DMS153 treated with DMSO at 0.1 percent for 48 hours (cell line): ENCODE measurements around the gene NLRP1.
A peak's percentile ranks its signal among the peaks of the same experiment; 100 is the strongest.

Source experiments
- DNase-seq: peaks from one replicate; lab custom pipeline; 2025; ENCODE audit not compliant: unreplicated experiment; lab: John Stamatoyannopoulos, UW

Gene NLRP1

DNA sequence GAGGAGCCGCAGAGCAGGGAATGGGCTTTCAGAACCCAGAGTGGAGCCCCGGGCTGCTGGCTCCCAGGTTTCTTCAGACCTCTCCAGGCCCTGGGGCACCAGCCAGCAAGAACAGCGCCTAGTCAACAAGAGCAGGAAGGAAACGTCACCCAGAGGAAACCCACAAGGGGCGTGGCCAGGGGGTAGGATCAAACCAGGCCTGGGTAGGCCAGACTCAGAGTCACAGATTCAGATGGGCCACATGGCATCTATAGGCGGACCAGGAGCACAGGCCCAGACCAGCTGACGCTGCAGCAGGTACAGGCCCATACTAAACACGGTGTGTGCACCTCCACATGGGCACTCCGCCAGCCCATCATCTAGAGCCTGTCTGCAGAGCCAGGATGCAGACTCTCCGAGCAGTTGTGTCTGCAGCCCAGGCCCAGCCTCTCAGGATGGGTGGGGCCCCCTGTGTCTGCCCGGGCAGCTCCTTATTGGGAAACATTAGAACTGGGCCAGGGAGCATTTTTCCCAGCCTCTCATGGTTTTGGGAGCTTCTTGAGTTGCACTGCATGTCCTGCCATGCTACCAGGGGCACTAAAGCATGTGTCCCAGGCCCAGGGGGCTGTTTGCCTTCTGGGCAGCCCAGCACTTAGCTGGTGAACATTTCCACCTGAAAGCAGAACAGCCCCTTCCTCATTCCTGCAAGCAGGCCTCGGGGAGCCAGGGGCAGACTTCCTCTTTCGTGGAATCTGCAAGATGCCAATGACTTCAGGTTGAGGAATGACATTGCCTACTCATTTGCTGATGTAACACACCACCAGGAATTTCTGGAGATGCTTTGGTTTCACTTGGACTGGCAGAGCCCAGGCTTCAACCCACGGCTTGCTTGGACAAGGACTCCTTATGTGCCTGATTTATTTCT, at the start of gene NLRP1:
Gene NLRP1 (minus strand): TSS at position 127 of the 904 bp plus-strand sequence. CDS start 552 bp downstream, outside the sequence.
- no peak for DNase-seq

DNA sequence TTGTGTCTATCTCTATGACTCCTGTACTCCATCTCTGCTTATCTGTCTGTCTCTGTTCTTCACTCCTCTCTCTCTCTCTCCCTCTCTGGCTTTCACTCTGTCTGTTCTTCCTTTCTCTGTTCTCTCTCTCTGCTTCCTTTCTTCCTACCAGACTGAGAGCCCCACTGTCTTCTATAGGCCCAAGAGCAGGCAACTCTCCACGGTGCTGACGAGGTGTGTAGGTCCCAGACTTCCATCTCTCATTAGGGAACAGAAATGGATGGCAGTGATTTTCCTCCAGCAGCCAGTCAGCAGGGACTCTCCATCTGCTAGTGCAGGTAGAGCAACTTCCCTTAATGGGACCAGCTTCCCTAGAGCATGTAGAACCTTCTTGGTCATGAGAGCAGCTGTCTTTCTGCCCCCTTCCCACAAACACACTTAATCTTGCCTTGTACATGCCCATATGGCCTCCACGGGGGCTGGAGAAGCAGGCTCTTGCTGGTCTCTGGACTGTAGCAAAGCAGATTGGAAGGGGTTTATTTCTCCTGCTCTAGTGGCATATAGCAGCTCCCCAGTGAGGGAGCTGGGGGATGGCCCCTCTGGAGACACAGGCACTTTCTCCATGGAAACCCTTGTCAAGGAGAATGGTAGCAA, 47.8 kb upstream of the NLRP1 start:
- no peak for DNase-seq

DNA sequence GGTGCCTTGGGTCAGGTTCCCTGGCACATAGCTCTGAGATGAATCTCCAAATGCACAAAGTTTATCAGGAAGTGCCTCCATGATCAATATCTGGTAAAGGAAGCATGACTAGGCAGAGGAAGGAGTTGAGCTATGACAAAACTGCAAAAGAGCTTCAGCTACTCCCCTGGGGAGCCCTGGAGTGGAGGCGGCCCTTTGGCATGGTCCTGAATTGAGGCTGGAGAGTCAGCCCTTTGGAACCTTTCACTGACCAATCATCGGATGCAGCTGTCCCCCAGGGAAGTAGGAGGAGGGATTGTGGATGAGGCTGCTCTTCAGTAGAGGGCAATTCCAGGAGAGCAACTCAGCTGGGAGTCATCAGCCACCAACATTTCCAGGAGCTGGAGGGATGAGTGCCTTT, 46.1 kb upstream of the NLRP1 start:
- no peak for DNase-seq

DNA sequence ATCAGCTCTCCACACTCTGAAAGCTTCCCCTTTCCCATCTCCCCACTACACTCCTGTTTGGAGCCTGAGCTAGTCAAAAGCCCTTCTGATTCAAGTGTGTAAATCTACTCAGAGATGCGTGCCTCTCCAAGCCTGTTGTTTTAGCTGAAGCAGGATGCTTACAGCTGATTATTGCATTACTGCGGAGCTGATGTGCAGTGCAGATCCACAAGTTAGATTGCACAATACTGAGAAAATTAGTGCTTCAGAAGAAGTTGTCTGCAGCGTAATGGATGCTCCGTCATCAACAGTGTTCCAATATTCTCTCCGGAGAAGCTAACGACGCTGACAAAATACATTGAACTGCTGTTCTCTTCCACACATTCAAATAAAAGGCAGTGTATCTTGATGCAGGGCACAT, 44.8 kb upstream of the NLRP1 start:
- DNase-seq, result no peak

DNA sequence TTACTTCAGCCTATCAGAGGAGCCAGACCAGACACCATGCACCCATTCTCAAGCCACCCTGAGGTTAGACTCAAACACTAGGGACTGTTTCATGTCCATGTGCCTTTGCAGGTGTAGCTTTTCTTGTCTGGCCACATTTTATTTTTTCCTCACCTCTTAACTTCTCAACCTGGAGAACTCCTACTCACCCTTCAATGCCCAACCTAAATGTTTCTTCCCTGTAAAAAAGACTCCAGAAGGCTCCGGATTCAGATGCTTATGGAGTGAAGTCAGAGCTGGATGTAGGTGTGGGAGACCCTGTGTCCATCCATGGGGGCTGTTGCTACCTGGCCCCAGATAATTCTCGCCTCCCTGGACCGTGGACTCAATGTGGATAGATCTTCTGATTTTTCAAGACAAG, 44.0 kb upstream of the NLRP1 start:
- DNase-seq, result no peak

DNA sequence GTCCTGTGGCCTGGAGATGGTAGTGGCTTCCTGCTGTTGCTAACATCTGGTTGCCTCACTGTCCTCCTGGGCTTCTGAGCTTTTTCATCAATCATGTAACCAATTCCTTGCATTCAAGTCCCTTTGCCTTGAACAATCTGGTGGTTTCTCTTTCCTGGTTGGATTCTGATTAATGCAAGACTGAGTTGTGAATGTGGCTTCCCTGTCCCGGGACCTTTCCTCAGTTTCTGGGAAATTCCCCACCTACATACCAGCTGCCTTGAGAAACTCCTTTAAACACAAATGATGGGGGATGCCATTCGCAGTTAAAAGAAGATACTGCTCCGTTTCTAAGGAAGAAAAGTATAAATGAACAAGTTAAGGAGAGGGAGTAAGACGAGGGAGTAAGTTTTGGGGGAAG, 39.9 kb upstream of the NLRP1 start:
- no peak for DNase-seq

- DNase-seq, result no peak
Measured at GRCh38 chr17:5621729-5622128, 37.4 kb upstream of the NLRP1 start.

GRCh38 chr17:5621026-5621425, 36.7 kb upstream of the NLRP1 start:
- no peak for DNase-seq

DNA sequence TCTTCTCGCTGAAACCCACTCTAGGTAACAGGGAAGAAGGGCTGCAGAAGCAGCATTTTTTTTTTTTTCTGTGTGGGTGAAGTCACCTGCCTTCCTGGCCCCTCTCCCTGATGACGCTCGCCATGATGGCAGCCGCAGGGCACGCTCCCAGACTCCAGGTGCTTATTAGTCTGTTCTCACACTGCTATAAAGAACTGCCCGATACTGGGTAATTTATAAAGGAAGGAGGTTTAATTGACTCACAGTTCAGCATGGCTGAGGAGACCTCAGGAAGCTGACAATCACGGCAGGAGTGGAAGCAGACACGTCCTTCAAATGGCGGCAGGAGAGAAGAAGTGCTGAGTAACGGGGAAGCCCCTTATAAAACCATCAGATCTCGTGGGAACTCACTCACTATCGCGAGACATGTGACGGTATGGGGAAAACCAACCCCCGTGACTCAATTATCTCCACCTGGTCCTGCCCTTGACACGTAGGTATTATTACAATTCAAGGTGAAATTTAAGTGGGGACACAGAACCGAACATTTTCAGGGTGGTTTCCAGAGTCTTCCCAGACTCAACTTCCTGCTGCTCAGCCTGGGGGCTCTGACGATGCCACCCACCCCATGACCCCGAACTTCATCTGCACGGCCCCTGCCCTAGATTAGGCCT, 34.9 kb upstream of the NLRP1 start:
- peak; percentile 100 for DNase-seq

- no peak for DNase-seq
Measured at GRCh38 chr17:5618476-5618875, 34.2 kb upstream of the NLRP1 start.

GRCh38 chr17:5615476-5615875, 31.2 kb upstream of the NLRP1 start:
- no peak for DNase-seq

GRCh38 chr17:5610956-5611355, 26.6 kb upstream of the NLRP1 start:
- DNase-seq, result no peak

DNA sequence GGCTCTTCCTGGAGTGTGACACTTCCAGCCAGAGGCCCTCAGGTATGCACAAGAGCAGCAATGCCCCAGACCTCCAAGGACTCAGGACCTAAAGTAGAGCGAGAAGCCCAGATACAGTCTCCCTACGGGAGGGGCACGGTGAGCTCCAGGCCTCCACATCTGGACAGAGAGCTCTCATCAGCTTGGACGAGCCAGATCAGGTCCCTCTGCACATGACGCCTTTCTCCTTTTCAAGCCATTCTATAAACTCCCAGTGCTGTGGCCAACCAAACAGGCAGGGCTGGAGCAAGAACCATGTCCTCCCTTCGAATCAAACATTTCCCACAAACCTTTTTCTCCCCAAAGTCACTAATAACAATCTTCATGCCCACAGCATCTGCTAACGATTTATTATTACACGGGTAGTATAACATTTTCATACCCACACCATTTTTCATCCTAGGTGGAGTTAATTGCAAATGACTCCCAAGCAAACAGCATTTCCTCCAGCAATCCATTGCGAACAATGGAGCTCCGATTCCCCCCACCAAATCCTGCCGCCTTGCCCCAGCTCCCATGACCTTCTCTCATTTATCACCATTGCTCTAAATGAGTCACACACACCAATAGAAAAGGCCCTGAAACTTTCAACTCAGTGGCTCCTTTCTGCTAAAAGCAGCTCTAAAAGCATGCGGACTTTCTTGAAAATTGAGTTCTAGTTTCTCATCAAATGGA, 24.2 kb upstream of the NLRP1 start:
- no peak for DNase-seq

DNA sequence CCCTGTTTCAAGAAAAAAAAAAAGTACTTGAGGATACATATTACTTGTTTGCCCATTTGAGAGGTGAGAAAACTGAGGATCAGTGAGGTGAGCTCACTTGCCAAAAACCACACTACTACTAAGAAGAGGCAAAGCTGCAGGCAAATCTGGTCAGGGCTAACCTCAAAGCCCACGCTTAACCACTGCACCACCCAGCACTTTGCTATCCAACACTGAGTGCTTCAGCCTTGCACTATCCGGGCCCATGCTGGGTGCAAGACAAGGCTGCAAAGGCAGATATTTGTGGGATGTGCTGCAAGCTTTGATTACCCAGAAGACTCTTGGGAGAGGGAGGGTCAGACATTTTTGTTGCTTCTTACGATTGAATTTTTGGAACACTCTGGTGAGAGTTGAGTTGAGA, 23.6 kb upstream of the NLRP1 start:
- no peak for DNase-seq

GRCh38 chr17:5605452-5605851, 21.1 kb upstream of the NLRP1 start:
- DNase-seq, result no peak

DNA sequence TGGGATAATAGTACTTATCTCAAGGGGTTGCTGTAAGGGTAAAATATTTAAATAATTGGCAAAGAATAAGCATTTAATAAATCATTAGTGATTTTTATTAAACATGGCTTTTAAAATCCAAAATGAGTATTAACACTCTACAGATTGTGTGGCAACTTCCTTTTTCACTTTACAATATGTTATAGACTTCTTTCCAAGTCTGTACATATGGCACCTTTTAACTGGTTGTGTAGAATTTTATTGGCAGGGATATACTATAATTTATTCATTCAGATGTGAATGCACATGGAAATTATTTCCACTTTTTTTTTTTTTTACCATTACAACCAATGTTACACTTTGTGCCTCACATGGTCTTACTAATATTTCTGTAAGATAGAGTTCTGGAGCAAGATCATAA, 15.7 kb upstream of the NLRP1 start:
- no peak for DNase-seq

GRCh38 chr17:5598457-5598856, 14.1 kb upstream of the NLRP1 start:
- no peak for DNase-seq

- DNase-seq, result no peak
Measured at GRCh38 chr17:5596421-5596820, 12.1 kb upstream of the NLRP1 start.

- no peak for DNase-seq
Measured at GRCh38 chr17:5595831-5596230, 11.5 kb upstream of the NLRP1 start.

DNA sequence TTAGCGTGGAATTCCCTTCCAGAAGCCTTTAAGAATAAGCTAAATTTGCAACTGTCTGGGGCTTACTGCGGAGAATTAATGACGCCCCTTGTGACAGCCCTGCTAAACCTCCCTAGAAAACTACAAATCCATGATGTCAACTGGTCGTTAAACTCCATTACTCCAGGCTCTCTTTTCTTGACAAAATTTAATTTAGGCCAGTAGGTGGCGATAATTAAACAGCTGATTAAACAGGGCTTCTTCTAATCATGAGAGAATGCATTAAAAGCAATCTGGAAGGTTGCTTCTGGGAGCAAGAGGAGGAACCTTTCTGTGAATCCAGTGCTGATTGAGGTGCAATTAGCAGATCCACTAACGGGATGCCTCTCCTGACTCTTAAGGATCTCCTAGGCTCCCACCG, 8.1 kb upstream of the NLRP1 start:
- peak; percentile 0 for DNase-seq

GRCh38 chr17:5591966-5592365, 7.7 kb upstream of the NLRP1 start:
- DNase-seq, result no peak
